SU-DHL-6 (cell line): ENCODE results near the gene PPP6R3.

ENCODE experiments used
- CTCF ChIP-seq: fragments of 200-600 bp; sonication (generic); IDR thresholded peaks from one replicate; pipeline ENCODE4 v1.5.1; 2017; ENCODE audit warnings: antibody characterized with exemption, mild to moderate bottlenecking, low read length, moderate library complexity; ENCODE audit not compliant: insufficient read depth, poor library complexity, severe bottlenecking
- EZH2phosphoT487 ChIP-seq: fragments of 200-600 bp; sonication (generic), shearing (Covaris generic); conservative IDR thresholded peaks from 2 replicates; pipeline ENCODE4 v1.6.1; 2018; ENCODE audit warnings: mild to moderate bottlenecking, antibody characterized with exemption, low read length, moderate library complexity, mixed read lengths

- TF ChIP-seq CTCF: no peak
- no peak for TF ChIP-seq EZH2phosphoT487
These were observed 70.7 kb downstream of the PPP6R3 start for GRCh38 chr11:68531129-68531693.
